Caco-2 (cell line): Measurements from ENCODE around the gene LRRC14B. TPM values are rescaled to one million over a fixed set of nuclear protein-coding genes. Genes with fewer than 3 reads are reported as not detected.

ENCODE experiments used
- BruUV-seq: library from RNA; stranded (reverse); fragments of 400-500 nt; replicated peaks from 2 replicates; lab custom pipeline; 2021; lab: Mats Ljungman, UMichigan
- CTCF ChIA-PET: fragments of 300-600 bp; sonication (Branson Sonifier 250); formaldehyde crosslinking; loops from one replicate; lab custom pipeline; 2022; ENCODE audit warnings: antibody characterized with exemption; lab: Charles Lee
- POLR2A ChIA-PET: fragments of 300-600 bp; sonication (Branson Sonifier 250); formaldehyde crosslinking; loops from one replicate; lab custom pipeline; 2022; ENCODE audit warnings: antibody characterized with exemption; lab: Charles Lee
- DNase-seq, 2 experiments: peaks; one replicate each; pipeline versions ENCODE4 v3.0.0 to v3.0.0-alpha.2; 2020 to 2022
- H3K27me3 ChIP-seq: replicated peaks from 2 replicates; pipeline ENCODE4 v1.6.0; 2011; ENCODE audit warnings: low read length; ENCODE audit not compliant: control insufficient read depth, insufficient read depth
- H3K36me3 ChIP-seq: 2 replicates; pipeline ENCODE4 v1.5.1; 2011; ENCODE audit warnings: low read length; ENCODE audit not compliant: control insufficient read depth, insufficient read depth
- H3K4me1 ChIP-seq: fragments of 250-450 bp; sonication (Bioruptor Pico); 2 replicates; pipeline ENCODE4 v1.5.1; 2020; ENCODE audit warnings: mild to moderate bottlenecking
- H3K4me3 ChIP-seq: 2 replicates; pipeline ENCODE4 v1.5.1; 2011; ENCODE audit warnings: low read depth, mild to moderate bottlenecking, control low read depth, low read length
- H3K9me3 ChIP-seq: fragments of 250-450 bp; sonication (Bioruptor Pico); 2 replicates; pipeline ENCODE4 v1.5.1; 2020; ENCODE audit warnings: mild to moderate bottlenecking, moderate library complexity
- H3K27ac Mint-ChIP-seq: one replicate; pipeline ENCODE4 v1.8.0; 2022; ENCODE audit warnings: mixed read lengths; ENCODE audit not compliant: unreplicated experiment
- H3K27me3 Mint-ChIP-seq: one replicate; pipeline ENCODE4 v1.8.0; 2022; ENCODE audit warnings: mixed read lengths; ENCODE audit not compliant: insufficient read depth, unreplicated experiment
- H3K36me3 Mint-ChIP-seq: one replicate; pipeline ENCODE4 v1.8.0; 2022; ENCODE audit warnings: mild to moderate bottlenecking, mixed read lengths; ENCODE audit not compliant: insufficient read depth, unreplicated experiment
- H3K4me1 Mint-ChIP-seq: one replicate; pipeline ENCODE4 v1.8.0; 2022; ENCODE audit warnings: low read depth, mixed read lengths; ENCODE audit not compliant: unreplicated experiment
- H3K4me3 Mint-ChIP-seq: one replicate; pipeline ENCODE4 v1.8.0; 2022; ENCODE audit warnings: mild to moderate bottlenecking, moderate library complexity, mixed read lengths; ENCODE audit not compliant: unreplicated experiment
- H3K9me3 Mint-ChIP-seq: one replicate; pipeline ENCODE4 v1.8.0; 2022; ENCODE audit warnings: mixed read lengths; ENCODE audit not compliant: unreplicated experiment
- CTCF ChIP-seq, 2 experiments: fragments of 200-600 bp in 1 of 2; IDR thresholded peaks; 1 replicate in 1 of 2; 2 replicates in 1 of 2; pipeline versions ENCODE4 v1.5.1 to v1.8.0; 2011 to 2022; ENCODE audit warnings: antibody characterized with exemption in 1 of 2, control low read depth in 1 of 2, inconsistent platforms in 1 of 2, low read depth in 1 of 2, low read length in 1 of 2, mild to moderate bottlenecking in 1 of 2, moderate library complexity in 1 of 2; ENCODE audit not compliant: insufficient read depth in 1 of 2, severe bottlenecking in 1 of 2, unreplicated experiment in 1 of 2
- intact Hi-C: fragments of 100-400 bp; cut with micrococcal nuclease; formaldehyde crosslinking; loops from one replicate; pipeline ENCODE4 v1.10.0; 2022; ENCODE audit not compliant: unreplicated experiment
- total RNA-seq: library from RNA; stranded (reverse); gene quantifications from 2 replicates; pipeline ENCODE4 v1.2.3, GENCODE V29; 2022

Gene LRRC14B
- total RNA-seq, 1 experiment from 2014 or later: not detected

GRCh38 chr5:194102-194501 lies 2.8 kb downstream of the LRRC14B start:
- intact Hi-C loops: no loop called here
- Histone ChIP-seq H3K4me3 (no peak overlapping the region), H3K4me1 (no peaks in the 10 kb centered on the region), H3K36me3 (no peaks in the 10 kb centered on the region), H3K9me3 (no peaks in the 10 kb centered on the region), H3K27me3 (no peaks in the 10 kb centered on the region)
- Mint-ChIP-seq H3K27me3 (no peaks in the 10 kb centered on the region), H3K9me3 (no peaks in the 10 kb centered on the region), H3K27ac (no peak overlapping the region), H3K4me1 (peaks cover 8% of the 10 kb centered on the region), H3K4me3 (no peak overlapping the region), H3K36me3 (peaks cover 2% of the 10 kb centered on the region)
- ChIA-PET POLR2A (no interaction called here), CTCF (no interaction called here)
- TF ChIP-seq CTCF (IDR thresholded peaks at IDR 0.05; ENCODE audit: insufficient read depth in 1 of 2, low read depth in 1 of 2, low read length in 1 of 2, severe bottlenecking in 1 of 2, unreplicated experiment in 1 of 2): no peak
- no peak for DNase-seq
- BruUV-seq: no TSS peak

GRCh38 chr5:194603-195209 lies 3.4 kb downstream of the LRRC14B start:
- H3K4me1 Mint-ChIP-seq: peaks cover 8% of the 10 kb centered on the region
- no peak overlapping the region for H3K4me3 ChIP-seq
- no peak for DNase-seq
- TF ChIP-seq CTCF (IDR thresholded peaks at IDR 0.05; ENCODE audit: insufficient read depth in 1 of 2, low read depth in 1 of 2, low read length in 1 of 2, severe bottlenecking in 1 of 2, unreplicated experiment in 1 of 2): no peak
- no peaks in the 10 kb centered on the region for H3K27me3 Mint-ChIP-seq
- CTCF ChIA-PET: no interaction called here
- intact Hi-C loops: no loop called here
- H3K9me3 Mint-ChIP-seq: no peaks in the 10 kb centered on the region
- H3K4me3 Mint-ChIP-seq: no peak overlapping the region
- BruUV-seq: no TSS peak
- peak overlapping the region; percentile 30 for H3K27ac Mint-ChIP-seq
- H3K9me3 ChIP-seq: no peaks in the 10 kb centered on the region
- no peaks in the 10 kb centered on the region for H3K27me3 ChIP-seq
- no peaks in the 10 kb centered on the region for H3K36me3 ChIP-seq
- POLR2A ChIA-PET: no interaction called here
- no peaks in the 10 kb centered on the region for H3K4me1 ChIP-seq
- peaks cover 6% of the 10 kb centered on the region for H3K36me3 Mint-ChIP-seq

GRCh38 chr5:195401-196160 lies 4.3 kb downstream of the LRRC14B start:
- ChIA-PET CTCF (no interaction called here), POLR2A (no interaction called here)
- DNase-seq: no peak
- Mint-ChIP-seq H3K27ac (peak overlapping the region; percentile 30), H3K4me1 (peaks cover under 1% of the 10 kb centered on the region), H3K4me3 (no peak overlapping the region), H3K27me3 (no peaks in the 10 kb centered on the region), H3K9me3 (no peaks in the 10 kb centered on the region), H3K36me3 (peaks cover 6% of the 10 kb centered on the region)
- intact Hi-C loops: no loop called here
- H3K36me3 ChIP-seq: no peaks in the 10 kb centered on the region
- H3K27me3 ChIP-seq: no peaks in the 10 kb centered on the region
- H3K9me3 ChIP-seq: no peaks in the 10 kb centered on the region
- no TSS peak for BruUV-seq
- no peaks in the 10 kb centered on the region for H3K4me1 ChIP-seq
- no peak for TF ChIP-seq CTCF (IDR thresholded peaks at IDR 0.05; ENCODE audit: insufficient read depth in 1 of 2, low read depth in 1 of 2, low read length in 1 of 2, severe bottlenecking in 1 of 2, unreplicated experiment in 1 of 2)
- no peak overlapping the region for H3K4me3 ChIP-seq
